Esophagus muscularis mucosa (tissue), 4 donors: Measurements from ENCODE around the gene CASD1.

Experiments
- EP300 ChIP-seq: sonication (generic); formaldehyde crosslinking; IDR thresholded peaks from one replicate; pipeline ENCODE4 v1.6.1; 2017; ENCODE audit warnings: antibody characterized with exemption
- POLR2A ChIP-seq: fragments of 450-650 bp; IDR thresholded peaks from one replicate; pipeline ENCODE4 v1.6.1; 2017; ENCODE audit warnings: antibody characterized with exemption, moderate library complexity, mild to moderate bottlenecking, low read depth
- POLR2AphosphoS5 ChIP-seq, 2 donors: sonication (generic); formaldehyde crosslinking; IDR thresholded peaks; one replicate each; pipeline ENCODE4 v1.6.1; 2017; ENCODE audit warnings: antibody characterized with exemption in 2 of 2
- TF ChIP-seq, protein P1 (sequence below), 3 experiments: fragments of 200-600 bp in 2 of 3; fragments of 450-650 bp in 1 of 3; sonication (generic) in 2 of 3; IDR thresholded peaks; one replicate each; pipeline ENCODE4 v1.5.1; 2017 to 2019; ENCODE audit warnings: antibody characterized with exemption in 3 of 3, mild to moderate bottlenecking in 2 of 3, moderate library complexity in 1 of 3

DNA sequence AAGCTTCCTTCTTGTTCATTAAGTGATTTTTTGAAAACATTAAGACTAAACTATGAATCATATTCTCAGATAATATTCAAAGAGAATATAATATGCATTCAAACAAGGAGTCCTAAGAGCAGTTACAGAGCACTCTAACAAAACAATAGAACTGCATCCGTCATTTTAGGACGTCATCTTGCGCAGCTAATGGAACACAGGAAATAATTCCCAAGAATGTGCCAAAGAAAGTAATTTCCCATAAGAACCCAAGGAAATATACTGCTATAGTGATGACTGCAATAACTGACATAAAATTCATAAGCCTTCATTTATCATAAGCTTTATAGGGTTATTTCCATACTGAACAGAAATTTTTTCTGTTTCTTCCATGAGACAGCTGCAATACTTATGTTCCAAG is 28.3 kb upstream of the CASD1 start:
- TF ChIP-seq, protein P1, sequence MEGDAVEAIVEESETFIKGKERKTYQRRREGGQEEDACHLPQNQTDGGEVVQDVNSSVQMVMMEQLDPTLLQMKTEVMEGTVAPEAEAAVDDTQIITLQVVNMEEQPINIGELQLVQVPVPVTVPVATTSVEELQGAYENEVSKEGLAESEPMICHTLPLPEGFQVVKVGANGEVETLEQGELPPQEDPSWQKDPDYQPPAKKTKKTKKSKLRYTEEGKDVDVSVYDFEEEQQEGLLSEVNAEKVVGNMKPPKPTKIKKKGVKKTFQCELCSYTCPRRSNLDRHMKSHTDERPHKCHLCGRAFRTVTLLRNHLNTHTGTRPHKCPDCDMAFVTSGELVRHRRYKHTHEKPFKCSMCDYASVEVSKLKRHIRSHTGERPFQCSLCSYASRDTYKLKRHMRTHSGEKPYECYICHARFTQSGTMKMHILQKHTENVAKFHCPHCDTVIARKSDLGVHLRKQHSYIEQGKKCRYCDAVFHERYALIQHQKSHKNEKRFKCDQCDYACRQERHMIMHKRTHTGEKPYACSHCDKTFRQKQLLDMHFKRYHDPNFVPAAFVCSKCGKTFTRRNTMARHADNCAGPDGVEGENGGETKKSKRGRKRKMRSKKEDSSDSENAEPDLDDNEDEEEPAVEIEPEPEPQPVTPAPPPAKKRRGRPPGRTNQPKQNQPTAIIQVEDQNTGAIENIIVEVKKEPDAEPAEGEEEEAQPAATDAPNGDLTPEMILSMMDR (IDR thresholded peaks at IDR 0.05), result no peak
- TF ChIP-seq EP300 (no peak), POLR2AphosphoS5 (IDR thresholded peaks at IDR 0.05) (no peak), POLR2A (no peak)
